NAMALWA (cell line): ENCODE measurements around the gene CSNK2A3.

Source experiments
- DNase-seq: peaks from one replicate; pipeline ENCODE4 v3.0.0-alpha.2; 2015; ENCODE audit warnings: low spot score

Gene CSNK2A3

GRCh38 chr11:11335043-11335442 lies 18.0 kb downstream of the CSNK2A3 start:
- no peak for DNase-seq

- no peak for DNase-seq
Observed at GRCh38 chr11:11334607-11335006, 18.4 kb downstream of the CSNK2A3 start.

- DNase-seq = no peak
Observed at GRCh38 chr11:11332141-11332710, 20.8 kb downstream of the CSNK2A3 start.

- no peak for DNase-seq
Observed at GRCh38 chr11:11329062-11329806, 23.8 kb downstream of the CSNK2A3 start.

- no peak for DNase-seq
Observed at GRCh38 chr11:11324090-11324489, 29.0 kb downstream of the CSNK2A3 start.

- DNase-seq = no peak
Observed at GRCh38 chr11:11322101-11322500, 30.9 kb downstream of the CSNK2A3 start.

- no peak for DNase-seq
Observed at GRCh38 chr11:11320825-11321224, 32.2 kb downstream of the CSNK2A3 start.

- DNase-seq = no peak
Observed at GRCh38 chr11:11318961-11319360, 34.1 kb downstream of the CSNK2A3 start.

- no peak for DNase-seq
Observed at GRCh38 chr11:11318461-11318860, 34.6 kb downstream of the CSNK2A3 start.

- DNase-seq = no peak
Observed at GRCh38 chr11:11316651-11317230, 36.3 kb downstream of the CSNK2A3 start.

GRCh38 chr11:11313902-11314692 lies 39.0 kb downstream of the CSNK2A3 start:
- DNase-seq = no peak

GRCh38 chr11:11313426-11313825 lies 39.6 kb downstream of the CSNK2A3 start:
- no peak for DNase-seq

GRCh38 chr11:11312738-11313137 lies 40.3 kb downstream of the CSNK2A3 start:
- no peak for DNase-seq

GRCh38 chr11:11311169-11311568 lies 41.9 kb downstream of the CSNK2A3 start:
- peak; percentile 25 for DNase-seq

- no peak for DNase-seq
Observed at GRCh38 chr11:11309906-11310305, 43.1 kb downstream of the CSNK2A3 start.

- no peak for DNase-seq
Observed at GRCh38 chr11:11308249-11308648, 44.8 kb downstream of the CSNK2A3 start.

- no peak for DNase-seq
Observed at GRCh38 chr11:11306855-11307254, 46.2 kb downstream of the CSNK2A3 start.

- no peak for DNase-seq
Observed at GRCh38 chr11:11304550-11304949, 48.5 kb downstream of the CSNK2A3 start.

- DNase-seq = no peak
Observed at GRCh38 chr11:11302565-11302964, 50.5 kb downstream of the CSNK2A3 start.
